Choroid plexus epithelial cell (primary cell): ENCODE measurements around the gene SH2D6.
"Not testable (repeated sequence)": the region's sequence is repeated elsewhere in the genome, so short reads cannot be mapped to it uniquely, and the experiment has no call there.

Experiments used
- DNase-seq: peaks from one replicate; pipeline ENCODE4 v3.0.0-alpha.2; 2010; ENCODE audit warnings: low read depth
- H3K4me3 ChIP-seq: 2 replicates; pipeline ENCODE4 v1.5.1; 2011; ENCODE audit warnings: low read depth, mild to moderate bottlenecking, control low read depth, low read length, moderate library complexity
- CTCF ChIP-seq: conservative IDR thresholded peaks from 2 replicates; pipeline ENCODE4 v1.5.1; 2011; ENCODE audit warnings: low read depth, mild to moderate bottlenecking, control low read depth, inconsistent platforms, low read length, moderate library complexity

Gene SH2D6

GRCh38 chr2:85378257-85378656, 40.3 kb upstream of the SH2D6 start:
- no peak for TF ChIP-seq CTCF
- DNase-seq = no peak
- no peak overlapping the region for H3K4me3 ChIP-seq

- no peak for DNase-seq
- TF ChIP-seq CTCF = no peak
- H3K4me3 ChIP-seq = no peak overlapping the region
Observed at GRCh38 chr2:85380048-85380447, 38.5 kb upstream of the SH2D6 start.

- DNase-seq, H3K4me3 ChIP-seq: not testable (repeated sequence)
Observed at GRCh38 chr2:85383151-85383550, 35.4 kb upstream of the SH2D6 start.

- H3K4me3 ChIP-seq = no peak overlapping the region
- TF ChIP-seq CTCF = no peak
- no peak for DNase-seq
Observed at GRCh38 chr2:85383850-85384249, 34.7 kb upstream of the SH2D6 start.

- DNase-seq = no peak
- no peak for TF ChIP-seq CTCF
- H3K4me3 ChIP-seq = no peak overlapping the region
Observed at GRCh38 chr2:85385746-85386145, 32.8 kb upstream of the SH2D6 start.

- no peak overlapping the region for H3K4me3 ChIP-seq
- DNase-seq = no peak
- TF ChIP-seq CTCF = no peak
Observed at GRCh38 chr2:85387754-85388153, 30.8 kb upstream of the SH2D6 start.

GRCh38 chr2:85388878-85389538, 29.5 kb upstream of the SH2D6 start:
- H3K4me3 ChIP-seq = no peak overlapping the region
- no peak for TF ChIP-seq CTCF
- no peak for DNase-seq
